GM21723 (cell line): ENCODE data around the gene ELL.
"Not testable (repeated sequence)": the region's sequence is repeated elsewhere in the genome, so short reads cannot be mapped to it uniquely, and the experiment has no call there.

Experiments
- ATAC-seq: cut with Tn5 transposase; IDR thresholded peaks from one replicate; pipeline ENCODE4 v1.9.1; 2021; ENCODE audit warnings: mild to moderate bottlenecking, moderate library complexity; ENCODE audit not compliant: unreplicated experiment

The ELL gene

DNA sequence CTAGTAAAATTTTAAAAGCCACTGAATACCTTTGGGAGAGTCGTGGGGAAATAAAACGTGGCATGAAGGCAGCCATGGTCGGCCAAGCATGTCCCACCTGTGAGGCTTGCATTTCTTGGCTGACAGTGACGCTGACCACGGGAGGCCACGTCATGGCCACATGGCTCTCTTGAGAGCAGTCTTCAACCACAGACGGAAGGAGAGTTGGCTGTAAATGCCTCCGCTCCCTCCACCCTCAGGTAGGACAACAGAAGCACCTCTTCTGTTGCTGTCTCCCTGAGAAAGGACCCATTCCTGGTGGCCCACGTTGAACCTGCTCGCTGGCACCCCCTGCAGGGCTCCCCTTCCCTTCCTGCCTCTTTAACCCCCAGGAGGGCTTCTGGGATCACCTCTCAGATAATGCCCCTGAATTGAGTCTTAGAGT lies 113.8 kb downstream of the ELL start:
- no peak for ATAC-seq

DNA sequence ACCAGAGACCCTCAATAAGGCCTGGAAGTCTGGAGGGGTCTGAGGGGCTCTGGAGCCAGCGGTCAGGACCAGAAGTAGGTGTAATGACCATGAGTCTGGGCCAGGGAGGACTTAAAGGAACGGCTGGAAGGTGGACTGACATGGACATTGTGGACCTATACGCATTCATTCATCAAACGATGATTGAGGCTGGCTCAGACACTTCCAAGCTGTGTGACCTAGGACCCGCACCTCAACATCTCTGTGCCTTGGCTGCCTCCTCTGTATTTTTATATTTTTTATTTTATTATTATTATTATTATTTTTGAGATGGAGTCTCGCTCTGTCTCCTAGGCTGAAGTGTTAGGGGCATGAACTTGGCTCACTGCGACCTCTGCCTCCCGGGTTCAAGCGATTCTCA lies 115.1 kb downstream of the ELL start:
- no peak for ATAC-seq

DNA sequence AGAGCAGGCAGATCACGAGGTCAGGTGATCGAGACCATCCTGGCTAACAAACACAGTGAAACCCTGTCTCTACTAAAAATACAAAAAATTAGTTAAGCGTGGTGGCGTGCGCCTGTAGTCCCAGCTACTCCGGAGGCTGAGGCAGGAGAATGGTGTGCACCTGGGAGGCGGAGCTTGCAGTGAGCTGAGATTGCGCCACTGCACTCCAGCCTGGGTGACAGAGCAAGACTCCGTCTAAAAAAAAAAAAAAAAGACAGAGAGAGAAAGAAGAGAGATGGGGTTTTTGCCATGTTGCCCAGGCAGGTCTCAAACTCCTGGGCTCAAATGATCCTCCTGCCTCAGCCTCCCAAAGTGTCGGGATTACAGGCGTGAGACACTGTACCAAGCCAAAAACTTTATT lies 116.1 kb downstream of the ELL start:
- not testable (repeated sequence) for ATAC-seq

DNA sequence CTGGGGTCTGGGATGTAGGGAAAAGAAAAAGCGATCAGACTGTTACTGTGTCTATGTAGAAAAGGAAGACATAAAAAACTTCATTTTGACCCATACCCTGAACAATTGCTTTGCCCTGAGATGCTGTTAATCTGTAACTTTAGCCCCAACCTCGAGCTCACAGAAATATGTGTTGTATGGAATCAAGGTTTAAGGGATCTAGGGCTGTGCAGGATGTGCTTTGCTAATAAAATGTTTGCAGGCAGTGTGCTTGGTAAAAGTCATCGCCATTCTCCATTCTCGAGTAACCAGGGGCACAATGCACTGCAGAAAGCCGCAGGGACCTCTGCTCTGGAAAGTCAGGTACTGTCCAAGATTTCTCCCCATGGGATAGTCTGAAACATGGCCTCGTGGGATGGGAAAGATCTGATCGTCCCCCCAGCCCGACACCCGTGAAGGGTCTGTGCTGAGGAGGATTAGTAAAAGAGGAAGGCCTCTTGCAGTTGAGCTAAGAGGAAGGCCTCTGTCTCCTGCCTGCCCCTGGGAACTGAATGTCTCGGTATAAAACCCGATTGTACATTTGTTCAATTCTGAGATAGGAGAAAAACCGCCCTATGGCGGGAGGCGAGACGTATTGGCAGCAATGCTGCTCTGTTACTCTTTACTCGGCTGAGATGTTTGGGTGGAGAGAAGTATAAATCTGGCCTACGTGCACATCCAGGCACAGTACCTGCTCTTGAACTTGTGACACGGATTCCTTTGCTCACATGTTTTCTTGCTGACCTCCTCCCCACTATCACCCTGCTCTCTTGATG lies 119.2 kb downstream of the ELL start:
- not testable (repeated sequence) for ATAC-seq

DNA sequence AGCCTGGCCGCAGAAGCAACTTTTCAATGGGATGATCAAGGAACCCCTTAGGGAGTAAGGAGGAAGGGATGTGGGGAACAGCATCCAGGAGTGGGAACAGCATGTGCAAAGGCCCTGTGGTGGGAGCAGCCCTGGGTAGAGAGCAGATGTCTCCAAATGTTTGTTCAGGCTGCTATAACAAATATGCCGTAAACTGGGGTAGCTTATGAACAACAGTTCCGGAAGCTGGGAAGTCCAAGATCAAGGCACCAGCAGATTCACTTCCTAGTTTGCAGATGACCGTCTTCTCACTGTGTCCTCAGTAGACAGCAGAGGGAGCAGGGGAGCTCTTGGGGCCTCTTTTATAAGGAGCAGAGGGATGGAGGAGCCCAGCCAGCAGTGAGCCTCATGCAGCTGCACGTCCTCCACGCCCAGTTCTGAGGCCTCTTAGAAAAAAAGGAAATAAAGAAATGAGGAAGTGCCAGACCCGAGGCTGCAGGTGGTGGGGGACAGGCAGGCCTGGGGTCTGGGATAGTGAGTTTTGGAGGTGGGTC lies 120.2 kb downstream of the ELL start:
- ATAC-seq: no peak

DNA sequence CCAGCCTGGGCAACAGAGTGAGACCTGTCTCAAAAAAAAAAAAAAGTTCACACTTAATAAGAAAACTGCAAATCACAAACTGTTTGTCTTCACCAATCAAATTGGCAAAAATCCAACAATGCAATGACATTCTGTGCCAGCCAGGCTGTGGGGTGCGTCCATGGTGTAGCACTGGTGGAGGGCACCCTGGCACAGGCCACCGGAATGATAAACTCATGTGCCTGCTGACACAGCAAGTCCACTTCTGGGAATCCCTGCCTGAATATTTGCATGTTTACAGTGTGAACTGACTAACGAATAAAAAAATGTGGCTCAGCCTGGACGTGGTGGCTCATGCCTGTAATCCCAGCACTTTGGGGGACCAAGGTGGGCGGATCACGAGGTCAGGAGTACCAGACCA lies 122.9 kb downstream of the ELL start:
- ATAC-seq: no peak

DNA sequence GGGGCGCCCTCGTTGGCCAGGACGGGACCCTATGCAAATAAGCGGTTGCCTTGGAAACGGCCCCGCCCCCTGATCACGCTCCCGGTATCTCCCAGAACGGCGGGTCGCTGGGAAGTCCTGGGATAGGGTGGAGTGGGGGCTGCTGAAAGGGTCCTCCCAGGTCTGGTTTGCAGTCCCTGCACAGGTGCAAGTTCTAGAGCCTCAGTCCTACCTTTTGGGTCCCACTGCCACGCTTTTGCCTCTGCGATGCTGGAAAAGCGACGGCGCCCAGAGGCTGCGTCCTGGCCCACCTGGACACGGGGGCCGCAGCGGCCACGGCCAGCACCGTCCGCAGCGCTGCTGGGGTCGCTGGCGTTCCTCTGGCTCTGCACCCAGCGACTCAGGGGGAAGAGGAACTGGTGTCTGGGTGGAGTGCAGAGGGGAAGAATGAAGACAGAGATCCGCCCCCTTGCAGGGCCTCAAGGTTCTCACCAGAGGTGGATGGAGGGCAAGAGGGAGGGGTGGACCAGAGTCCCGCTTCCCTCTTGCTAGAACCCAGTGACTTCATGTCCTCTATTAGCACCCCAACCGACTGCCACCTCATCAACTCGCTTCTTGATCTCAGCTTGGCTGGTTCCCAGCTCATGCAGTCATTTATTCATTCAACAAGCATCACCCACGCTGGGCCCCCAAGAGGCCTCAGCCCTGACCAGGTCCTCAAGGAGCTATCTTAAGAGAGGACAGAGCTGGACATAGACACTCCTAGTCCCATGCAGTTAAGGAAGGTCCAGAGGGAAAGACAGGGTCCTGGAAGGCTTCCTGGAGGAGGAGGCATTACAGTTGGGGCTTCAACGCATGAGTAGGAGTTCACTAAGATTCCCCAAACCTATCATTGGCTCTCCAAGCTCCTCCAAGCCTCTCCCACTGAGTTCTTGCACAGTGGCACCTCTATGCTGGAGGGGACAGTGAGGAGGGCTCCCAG lies 124.3 kb downstream of the ELL start, which contains the start of gene LRRC25:
LRRC25 (minus strand) TSS at position 381 of the 961 bp plus-strand sequence. CDS start 659 bp downstream, outside the sequence.
- no peak for ATAC-seq

DNA sequence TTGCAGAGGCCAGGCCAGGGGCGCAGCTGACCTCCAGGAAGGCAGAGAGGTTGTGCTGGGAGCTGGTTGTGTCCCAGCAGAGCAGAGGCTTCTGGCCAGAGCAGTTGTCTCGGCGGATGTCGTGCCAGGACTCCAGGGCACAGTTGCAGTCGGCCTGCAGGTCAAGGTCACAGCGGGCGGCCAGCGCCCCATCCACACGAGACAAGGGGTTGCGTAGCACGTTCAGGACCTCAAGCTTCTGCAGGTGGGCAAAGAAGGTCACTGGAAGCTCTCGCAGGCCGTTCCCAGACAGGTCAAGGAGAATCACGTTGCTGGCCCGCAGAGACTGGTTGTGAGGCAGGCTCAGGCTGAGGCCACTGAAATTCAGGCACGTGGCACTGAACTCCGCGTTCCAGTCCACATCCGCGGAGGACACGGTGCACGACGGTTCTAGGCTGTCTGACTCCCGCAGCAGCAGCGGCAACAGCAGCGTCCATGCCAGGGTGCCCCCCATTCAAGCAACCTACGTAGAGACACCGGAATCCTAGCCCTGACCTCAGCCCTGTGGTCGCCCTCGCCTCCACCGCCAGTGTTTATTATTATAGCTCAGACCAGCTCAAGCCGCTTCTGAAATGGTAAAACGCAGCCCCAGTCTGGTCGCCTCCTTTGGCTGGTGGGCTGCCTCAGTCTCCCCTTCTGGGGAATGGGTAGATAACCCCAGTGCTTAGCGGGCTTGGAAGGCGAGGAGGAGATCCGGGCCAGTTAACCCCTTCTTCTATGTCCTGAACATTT lies 125.2 kb downstream of the ELL start:
- ATAC-seq: no peak

DNA sequence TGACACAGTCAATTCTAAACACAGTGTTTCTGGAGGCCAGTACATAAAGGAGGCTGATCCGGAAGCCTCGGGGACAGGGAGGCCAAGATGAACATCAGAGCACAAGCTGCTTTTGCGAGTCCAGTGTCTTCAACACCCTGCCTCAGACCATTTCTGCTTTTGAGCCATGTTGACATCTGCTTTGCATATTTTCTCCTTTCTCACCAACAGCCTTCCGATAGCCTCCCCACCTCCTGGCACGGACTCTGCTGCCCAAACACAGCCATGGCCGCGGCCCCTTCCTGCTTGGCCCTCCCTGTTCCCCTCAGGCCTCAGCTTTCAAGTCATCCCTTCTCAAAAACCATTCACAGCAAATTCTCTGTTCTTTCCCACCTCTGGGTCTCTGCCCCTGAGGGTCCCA lies 128.0 kb downstream of the ELL start:
- no peak for ATAC-seq

DNA sequence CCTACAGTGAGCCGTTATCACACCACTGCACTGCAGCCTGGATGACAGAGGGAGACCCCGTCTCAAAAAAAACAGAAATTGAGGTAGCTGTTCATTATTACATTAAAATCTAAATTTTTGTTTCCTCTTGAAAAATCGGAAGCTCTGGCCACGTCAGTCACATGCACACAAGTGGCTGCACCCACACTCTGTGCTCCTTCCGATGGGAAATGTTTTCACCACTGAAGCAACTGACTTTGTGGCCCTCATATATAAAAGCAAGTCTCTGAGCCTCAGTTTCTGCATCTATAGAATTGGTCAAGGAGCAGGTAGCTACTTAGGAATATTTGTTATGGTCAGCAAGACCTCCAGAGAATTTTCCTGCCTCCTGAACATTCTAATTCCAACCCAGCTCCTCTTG lies 128.9 kb downstream of the ELL start:
- ATAC-seq: no peak
